Measurements from ENCODE around the gene SLC22A15.

GRCh38 chr1:116006486-116006964 lies 30.2 kb downstream of the SLC22A15 start:
- TF ChIP-seq CTCF (conservative IDR thresholded peaks at IDR 0.05; ENCODE audit: low read length): no peak
- no peak for TF ChIP-seq EZH2phosphoT487 (IDR thresholded peaks at IDR 0.05; ENCODE audit: borderline replicate concordance, low read depth, low read length)

Measured in OCI-LY7 (cell line).